Activated gamma-delta T cell (primary cell): ENCODE data around the gene TTC23L.
A peak's percentile ranks its signal among the peaks of the same experiment; 100 is the strongest.

Source experiments
- DNase-seq: peaks from one replicate; lab custom pipeline; 2025; lab: John Stamatoyannopoulos, UW

Gene TTC23L

DNA sequence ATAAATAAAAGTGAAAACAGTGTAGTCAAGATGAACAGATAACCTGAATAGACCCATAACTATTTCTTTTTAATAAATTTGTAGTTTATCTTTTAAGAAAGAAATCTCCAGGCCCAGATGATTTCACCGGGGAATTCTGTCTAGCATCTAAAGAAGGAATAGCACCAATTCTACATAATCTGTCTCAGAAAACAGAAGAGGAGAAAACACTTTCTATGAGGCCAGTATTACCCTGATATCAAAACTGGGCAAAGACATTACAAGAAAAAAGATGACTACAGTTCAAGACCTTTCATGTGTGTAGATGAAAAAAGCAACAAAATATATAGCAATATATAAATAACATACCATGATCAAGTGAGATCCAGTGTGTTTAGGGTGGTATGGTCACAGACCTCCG is 31.4 kb downstream of the TTC23L start:
- no peak for DNase-seq

DNA sequence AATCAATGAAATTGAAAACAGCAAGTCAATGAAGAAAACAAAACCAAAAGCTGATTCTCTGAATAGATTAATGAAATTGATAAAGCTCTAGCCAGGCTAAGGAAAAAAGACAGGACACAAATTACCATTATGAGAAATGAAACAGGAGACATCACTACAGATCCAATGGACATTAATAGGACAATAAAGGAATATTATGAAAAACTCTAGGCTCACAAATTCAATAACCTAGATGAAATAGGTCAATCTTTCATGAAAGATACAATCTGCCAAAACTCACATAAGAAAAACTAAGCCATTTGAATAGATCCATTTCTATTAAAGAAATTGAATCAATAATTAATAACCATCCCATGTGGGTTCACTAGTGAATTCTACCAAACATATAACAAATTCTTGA is 37.3 kb downstream of the TTC23L start:
- no peak for DNase-seq

DNA sequence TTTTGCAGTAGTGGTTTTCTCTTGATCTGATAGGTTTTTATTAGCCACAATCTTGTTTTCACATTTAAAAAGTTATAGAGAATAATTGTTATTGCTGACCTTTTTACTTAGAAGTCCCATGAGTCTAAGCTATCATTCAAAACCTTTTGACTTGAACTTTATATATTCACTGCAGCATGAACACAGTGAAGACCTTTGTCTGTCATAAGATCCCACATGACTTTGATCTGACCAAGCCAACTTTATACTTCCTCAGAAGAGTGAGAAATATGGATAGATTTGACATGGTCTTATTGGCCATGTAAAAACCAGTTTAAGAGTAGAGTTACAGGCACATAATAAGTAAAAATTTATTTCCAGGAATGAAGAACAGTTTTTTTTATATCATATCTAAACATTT is 42.3 kb downstream of the TTC23L start:
- DNase-seq, result no peak

DNA sequence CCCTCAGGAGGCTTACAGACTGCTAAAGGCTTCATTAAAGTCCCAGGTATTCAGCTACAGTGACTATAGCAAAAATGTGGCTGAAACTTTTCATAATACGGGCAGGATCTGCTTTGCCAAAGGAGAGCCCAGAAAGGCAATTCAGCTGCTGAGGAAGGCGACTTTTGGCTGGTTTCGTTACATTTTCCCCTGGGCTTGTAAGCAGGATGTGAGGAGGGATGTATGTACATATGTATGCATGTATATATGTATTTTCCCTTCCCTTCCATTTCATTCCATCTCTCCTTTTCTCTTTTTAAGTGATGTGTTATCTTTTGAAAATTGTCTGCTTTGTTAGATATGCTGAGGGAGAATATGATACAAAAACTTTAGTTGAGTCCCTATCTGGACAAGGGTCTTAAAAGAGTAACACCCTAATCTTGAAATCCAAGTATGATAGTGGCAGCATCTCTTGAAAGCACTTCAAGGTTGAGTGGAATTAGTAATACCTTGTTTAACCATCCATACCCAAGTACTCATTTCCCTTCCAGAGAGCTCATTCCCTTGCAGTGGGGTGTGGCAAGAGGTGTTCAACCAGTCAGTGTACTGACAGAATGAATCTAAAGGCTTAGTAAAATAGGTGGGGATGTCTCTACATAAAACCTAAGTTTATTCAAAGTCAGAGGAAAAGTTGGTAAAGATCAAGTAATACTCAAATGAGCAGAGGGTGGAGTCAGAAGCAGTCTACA is 47.6 kb downstream of the TTC23L start:
- DNase-seq, result no peak

- no peak for DNase-seq
These were observed 50.4 kb downstream of the TTC23L start for GRCh38 chr5:34889394-34889793.

GRCh38 chr5:34891981-34892380 is 53.0 kb downstream of the TTC23L start:
- DNase-seq, result no peak

DNA sequence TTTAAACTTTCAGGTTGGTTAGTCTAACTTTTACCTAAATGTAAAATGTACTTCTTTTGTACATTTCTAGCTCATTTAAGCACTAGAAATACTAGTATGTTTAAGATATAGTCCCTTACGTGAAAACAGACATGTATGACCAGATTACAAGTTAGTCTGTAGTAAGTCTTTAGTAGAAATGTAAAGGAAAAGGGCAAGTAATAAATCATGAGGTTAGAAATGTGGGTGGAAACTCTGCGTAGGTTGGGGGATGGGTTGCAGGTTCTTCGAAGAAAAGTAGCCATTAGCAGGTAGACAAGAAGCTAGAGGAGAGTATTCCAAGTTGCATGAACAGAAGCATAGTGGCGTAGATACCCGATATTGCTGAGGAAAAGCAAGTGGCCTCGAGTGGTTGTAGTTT is 53.5 kb downstream of the TTC23L start:
- no peak for DNase-seq

DNA sequence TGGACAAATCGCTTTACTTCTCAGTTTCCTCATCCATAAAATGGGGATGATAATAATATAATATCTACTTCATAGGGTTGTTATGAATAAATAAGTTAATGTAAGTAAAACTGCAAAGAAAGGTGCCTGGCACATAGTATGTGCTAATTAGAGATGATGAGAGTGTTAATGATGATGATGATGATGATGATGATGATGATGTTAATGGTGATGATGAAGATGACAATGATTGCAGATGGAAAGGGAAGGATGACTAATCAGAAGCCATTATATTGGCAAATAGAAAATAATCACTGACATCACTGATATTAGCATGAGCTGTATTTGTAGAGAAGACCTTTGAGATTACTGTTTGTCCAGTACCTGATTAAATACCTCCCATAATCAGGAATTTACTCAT is 55.8 kb downstream of the TTC23L start:
- DNase-seq, result no peak

- DNase-seq, result no peak
These were observed 56.9 kb downstream of the TTC23L start for GRCh38 chr5:34895641-34896419.

- no peak for DNase-seq
These were observed 58.7 kb downstream of the TTC23L start for GRCh38 chr5:34897646-34898045.

- no peak for DNase-seq
These were observed 59.4 kb downstream of the TTC23L start for GRCh38 chr5:34898258-34898895.

DNA sequence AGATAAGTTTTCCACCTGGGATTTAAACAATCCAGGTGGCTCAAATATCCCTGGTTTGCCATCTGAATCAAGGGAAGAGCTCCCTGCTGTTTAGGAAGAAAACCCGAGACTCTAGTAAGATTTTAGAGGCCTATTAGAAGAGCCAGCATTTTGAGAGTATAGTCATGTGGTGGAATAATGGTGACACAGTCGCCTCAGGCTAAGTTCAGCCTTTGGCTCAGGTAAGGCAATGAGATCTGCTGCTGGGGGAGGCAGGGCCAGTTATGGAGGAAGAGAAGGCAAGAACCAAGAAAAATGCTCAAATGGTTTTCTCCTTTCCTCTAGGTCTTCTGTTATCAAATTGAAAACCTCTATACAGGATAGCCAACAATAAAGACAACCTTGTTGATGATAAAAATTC is 60.1 kb downstream of the TTC23L start:
- no peak for DNase-seq

GRCh38 chr5:34900652-34901051 is 61.7 kb downstream of the TTC23L start:
- no peak for DNase-seq

GRCh38 chr5:34903260-34903659 is 64.3 kb downstream of the TTC23L start:
- no peak for DNase-seq

DNA sequence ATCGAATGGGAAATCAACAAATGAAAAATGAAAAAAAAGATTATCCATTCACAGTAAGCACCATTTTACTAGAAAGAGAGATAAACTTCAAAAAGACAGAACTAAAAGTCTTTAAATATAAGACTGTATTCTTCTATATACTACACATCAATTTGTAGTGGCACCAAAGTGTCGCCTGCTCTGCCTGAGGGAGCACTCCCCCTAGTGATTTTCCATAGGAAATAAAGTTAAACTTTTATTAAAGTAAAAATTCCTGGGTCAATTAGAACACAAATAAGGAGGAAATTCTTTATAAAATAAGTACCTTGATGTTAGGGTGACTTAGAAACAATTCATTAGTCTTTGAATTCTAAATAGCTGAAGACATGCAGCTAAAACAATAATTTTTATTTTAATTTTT is 66.6 kb downstream of the TTC23L start:
- no peak for DNase-seq

DNA sequence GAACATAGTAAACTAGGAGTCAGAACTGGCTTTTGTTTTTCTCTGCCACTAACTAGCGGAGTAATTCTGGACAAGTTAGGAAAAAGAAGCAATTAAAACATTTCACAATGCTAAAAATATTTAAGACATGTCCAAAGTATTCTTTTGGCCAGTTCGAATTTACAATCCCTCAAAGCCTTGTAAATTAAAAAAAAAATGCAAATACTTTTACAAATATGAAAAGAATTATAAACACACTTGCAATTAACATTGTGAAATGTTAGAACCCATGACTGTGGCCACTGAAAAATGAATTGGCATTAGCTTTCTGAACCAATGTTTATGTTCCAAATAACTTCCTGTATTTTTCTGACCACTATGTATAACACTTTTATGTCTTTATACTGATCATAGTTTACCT is 74.1 kb downstream of the TTC23L start:
- no peak for DNase-seq

GRCh38 chr5:34914671-34915138 is 75.7 kb downstream of the TTC23L start:
- DNase-seq, result peak; percentile 12

- DNase-seq, result peak; percentile 89
These were observed 76.3 kb downstream of the TTC23L start, which contains the start of the genes BRIX1 and RAD1 for GRCh38 chr5:34915139-34915855. BRIX1 (plus strand) TSS chr5:34915711; CDS start chr5:34915739, 28 bp downstream. RAD1 (minus strand) TSS chr5:34915504; CDS start chr5:34914892, 612 bp downstream.

DNA sequence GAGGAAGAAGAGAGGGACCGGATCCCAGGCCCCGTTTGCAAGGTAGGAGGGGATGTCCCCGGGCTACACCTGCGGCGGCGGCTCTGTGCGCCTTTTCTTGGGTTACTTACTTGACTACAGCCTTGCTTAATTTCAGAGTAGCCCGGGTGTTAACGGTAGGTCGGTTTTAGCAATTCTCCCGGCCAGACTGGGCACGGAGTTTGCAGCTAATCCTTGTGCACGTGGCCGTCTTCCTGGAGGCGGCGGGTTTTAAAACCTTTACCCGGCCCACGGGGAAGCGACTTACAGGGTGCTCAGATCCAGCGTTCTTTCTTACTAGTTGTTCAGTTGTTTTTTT is 76.9 kb downstream of the TTC23L start:
- no peak for DNase-seq

GRCh38 chr5:34916518-34916917 is 77.6 kb downstream of the TTC23L start:
- DNase-seq, result no peak

- DNase-seq, result no peak
These were observed 79.1 kb downstream of the TTC23L start for GRCh38 chr5:34918025-34918424.

- DNase-seq, result no peak
These were observed 80.1 kb downstream of the TTC23L start for GRCh38 chr5:34919077-34919476.
